Esophagus squamous epithelium (tissue), 4 donors: Measurements from ENCODE around the gene FOXP1.

Experiments used
- CTCF ChIP-seq, 6 experiments: fragments of 450-650 bp in 4 of 6; fragments of 200-600 bp in 2 of 6; sonication (generic) in 2 of 6; IDR thresholded peaks; one replicate each; pipeline ENCODE4 v1.5.1; 2016 to 2019; ENCODE audit warnings: antibody characterized with exemption in 6 of 6, mild to moderate bottlenecking in 4 of 6, moderate library complexity in 4 of 6
- POLR2A ChIP-seq, 4 donors: fragments of 450-650 bp; IDR thresholded peaks; one replicate each; pipeline ENCODE4 v1.6.1; 2017; ENCODE audit warnings: antibody characterized with exemption in 4 of 4, mild to moderate bottlenecking in 4 of 4, moderate library complexity in 3 of 4

- TF ChIP-seq CTCF (IDR thresholded peaks at IDR 0.05) (no peak), POLR2A (IDR thresholded peaks at IDR 0.05) (no peak)
Observed at GRCh38 chr3:71575433-71575832, 8.1 kb downstream of the FOXP1 start.
